HepG2 (cell line): ENCODE measurements around the gene MCF2L. TPM values are rescaled to one million over a fixed set of nuclear protein-coding genes. Genes with fewer than 3 reads are reported as not detected.

ENCODE experiments used
- ARNT2 ChIP-seq: sonication (generic); formaldehyde crosslinking; IDR thresholded peaks from 2 replicates; pipeline ENCODE4 v1.8.0; 2022; ENCODE audit warnings: mild to moderate bottlenecking, low read depth, missing genetic modification reagents, moderate library complexity
- DNMT1 ChIP-seq: sonication (generic); formaldehyde crosslinking; IDR thresholded peaks from 2 replicates; pipeline ENCODE4 v1.5.1; 2020; ENCODE audit warnings: mild to moderate bottlenecking, missing genetic modification reagents
- FOXA3 ChIP-seq: IDR thresholded peaks from 2 replicates; pipeline ENCODE4 v1.6.1; 2016; ENCODE audit warnings: missing genetic modification reagents, missing compliant biosample characterization
- GABPB1 ChIP-seq: IDR thresholded peaks from 2 replicates; pipeline ENCODE4 v1.6.1; 2016; ENCODE audit warnings: mild to moderate bottlenecking, missing genetic modification reagents, moderate library complexity, missing compliant biosample characterization
- GATAD2A ChIP-seq: IDR thresholded peaks from 2 replicates; pipeline ENCODE4 v1.6.1; 2016
- RBFOX2 ChIP-seq: fragments of 200-400 bp; formaldehyde crosslinking; IDR thresholded peaks from 2 replicates; pipeline ENCODE4 v1.6.1; 2017; ENCODE audit warnings: low read depth, mild to moderate bottlenecking, low read length
- RXRA ChIP-seq: sonication (generic); formaldehyde crosslinking; IDR thresholded peaks from 2 replicates; pipeline ENCODE4 v1.5.1; 2020; ENCODE audit warnings: missing genetic modification reagents
- RXRB ChIP-seq: IDR thresholded peaks from 2 replicates; pipeline ENCODE4 v1.6.1; 2016; ENCODE audit warnings: borderline replicate concordance, missing genetic modification reagents, missing compliant biosample characterization
- SOX6 ChIP-seq, 2 experiments: fragments of 450-650 bp in 1 of 2; sonication (generic) in 1 of 2; formaldehyde crosslinking in 1 of 2; IDR thresholded peaks; 2 replicates each; pipeline versions ENCODE4 v1.4.0 to v1.6.1; 2017 to 2020; ENCODE audit warnings: antibody characterized with exemption in 1 of 2, mild to moderate bottlenecking in 1 of 2, missing genetic modification reagents in 1 of 2
- ZFY ChIP-seq: sonication (generic); formaldehyde crosslinking; IDR thresholded peaks from 2 replicates; pipeline ENCODE4 v1.4.0; 2020; ENCODE audit warnings: missing genetic modification reagents
- ZNF138 ChIP-seq: sonication (generic); formaldehyde crosslinking; IDR thresholded peaks from 2 replicates; pipeline ENCODE4 v1.5.0; 2020; ENCODE audit warnings: mild to moderate bottlenecking, low read depth, missing genetic modification reagents
- ZNF292 ChIP-seq: sonication (generic); formaldehyde crosslinking; IDR thresholded peaks from 2 replicates; pipeline ENCODE4 v1.8.1; 2022; ENCODE audit warnings: mild to moderate bottlenecking, low read depth, missing genetic modification reagents, borderline replicate concordance
- ZNF33B ChIP-seq: sonication (generic); formaldehyde crosslinking; IDR thresholded peaks from 2 replicates; pipeline ENCODE4 v1.5.1; 2020; ENCODE audit warnings: mild to moderate bottlenecking, missing genetic modification reagents
- polyA plus RNA-seq, 8 experiments: library from polyadenylated mRNA; depleted of rRNA in 3 of 8; stranded (reverse) in 7 of 8; unstranded in 1 of 8; fragments of >200 nt; fragmentation: Illumina TruSeq in 4 of 8; extraction: Trizol in 4 of 8; gene quantifications; 2 replicates each; pipeline versions ENCODE4 v1.2.1 to v1.2.3, GENCODE V29; 2011 to 2016; ENCODE audit warnings: low read depth in 4 of 8, missing spikeins in 1 of 8, mixed read lengths in 1 of 8; ENCODE audit not compliant: insufficient read depth in 1 of 8
- total RNA-seq, 5 experiments: library from RNA; depleted of rRNA; stranded (reverse); fragments of >200 nt; fragmentation: Illumina TruSeq; extraction: Trizol; gene quantifications; 2 replicates each; pipeline ENCODE4 v1.2.3, GENCODE V29; 2016; ENCODE audit warnings: low read depth in 1 of 5
- TF ChIP-seq, protein P1 (sequence below): sonication (generic); formaldehyde crosslinking; IDR thresholded peaks from 2 replicates; pipeline ENCODE4 v1.5.1; 2020; ENCODE audit warnings: missing genetic modification reagents, mild to moderate bottlenecking, borderline replicate concordance
- TF ChIP-seq, protein P2 (sequence below): IDR thresholded peaks from 2 replicates; pipeline ENCODE4 v1.6.1; 2018; ENCODE audit warnings: missing genetic modification reagents
- TF ChIP-seq, protein P3 (sequence below): sonication (generic); formaldehyde crosslinking; IDR thresholded peaks from 2 replicates; pipeline ENCODE4 v1.4.0; 2020; ENCODE audit warnings: missing genetic modification reagents
- TF ChIP-seq, protein P4 (sequence below): sonication (generic); formaldehyde crosslinking; IDR thresholded peaks from 2 replicates; pipeline ENCODE4 v1.8.0; 2022; ENCODE audit warnings: missing genetic modification reagents, mild to moderate bottlenecking, inconsistent platforms, borderline replicate concordance
- TF ChIP-seq, protein P5 (sequence below): sonication (generic); formaldehyde crosslinking; IDR thresholded peaks from 2 replicates; pipeline ENCODE4 v1.4.0; 2020; ENCODE audit warnings: missing genetic modification reagents

MCF2L gene
- total and polyA plus RNA-seq, 2 of the 13 experiments (the other 11 are each of a cell fraction or from before 2014, with no cell fraction given): 19.4 to 28.4 TPM

DNA sequence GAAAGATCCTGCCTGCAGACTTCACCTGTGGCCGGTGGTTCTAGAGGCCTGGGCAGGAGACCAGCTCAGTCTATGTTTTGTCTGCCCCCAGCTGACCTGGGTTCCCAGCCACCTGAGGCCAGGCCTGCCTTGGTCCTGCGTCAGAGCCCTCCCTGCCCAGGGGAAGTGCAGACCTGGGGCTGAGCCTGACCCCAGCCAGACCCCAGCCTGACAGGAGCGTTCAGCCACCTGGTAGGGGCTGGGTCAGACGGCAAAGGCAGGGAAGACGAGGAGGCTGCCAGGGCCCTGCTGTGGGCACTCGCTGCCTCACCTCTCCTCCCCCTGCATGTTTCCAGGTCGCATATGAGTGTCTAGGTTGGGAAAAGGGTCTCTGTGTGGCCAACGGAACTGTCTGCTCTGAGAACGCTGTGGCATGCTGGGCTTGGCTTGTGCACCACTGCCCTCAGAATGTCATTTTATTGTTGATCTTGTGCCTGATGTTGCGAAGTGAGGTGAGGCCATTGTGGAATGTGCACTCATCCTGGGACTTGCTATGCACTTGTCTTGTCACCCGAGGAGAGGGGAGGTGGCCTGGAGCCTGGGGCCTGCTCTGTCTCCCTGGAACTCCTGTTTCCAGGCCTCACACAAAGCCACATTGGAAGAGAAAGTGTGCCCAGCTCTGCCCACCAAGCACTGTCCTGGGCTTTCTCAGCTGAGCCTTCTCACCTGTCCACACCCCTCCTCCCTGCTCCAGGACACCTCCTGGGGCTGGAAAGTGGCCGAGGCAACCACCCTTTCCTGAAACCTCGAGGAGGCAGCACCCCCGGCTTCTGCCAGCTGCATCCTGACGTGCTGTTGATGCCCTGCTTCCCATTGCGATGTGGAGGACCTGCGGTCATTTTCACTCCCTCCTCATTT lies 15.2 kb upstream of the MCF2L start (continued):
- TF ChIP-seq ZNF33B: 0 out of 2 replicates have a peak, but pooled peaks have one; percentile 37
- TF ChIP-seq RXRB: peak; percentile 13; the same call in 1 of the 2 replicates
- TF ChIP-seq GATAD2A (CRISPR knock-in tag): peak; percentile 38; the same call in 1 of the 2 replicates
- TF ChIP-seq, protein P1, sequence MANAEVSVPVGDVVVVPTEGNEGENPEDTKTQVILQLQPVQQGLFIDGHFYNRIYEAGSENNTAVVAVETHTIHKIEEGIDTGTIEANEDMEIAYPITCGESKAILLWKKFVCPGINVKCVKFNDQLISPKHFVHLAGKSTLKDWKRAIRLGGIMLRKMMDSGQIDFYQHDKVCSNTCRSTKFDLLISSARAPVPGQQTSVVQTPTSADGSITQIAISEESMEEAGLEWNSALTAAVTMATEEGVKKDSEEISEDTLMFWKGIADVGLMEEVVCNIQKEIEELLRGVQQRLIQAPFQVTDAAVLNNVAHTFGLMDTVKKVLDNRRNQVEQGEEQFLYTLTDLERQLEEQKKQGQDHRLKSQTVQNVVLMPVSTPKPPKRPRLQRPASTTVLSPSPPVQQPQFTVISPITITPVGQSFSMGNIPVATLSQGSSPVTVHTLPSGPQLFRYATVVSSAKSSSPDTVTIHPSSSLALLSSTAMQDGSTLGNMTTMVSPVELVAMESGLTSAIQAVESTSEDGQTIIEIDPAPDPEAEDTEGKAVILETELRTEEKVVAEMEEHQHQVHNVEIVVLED (CRISPR knock-in tag): peak; percentile 36; the same call in 1 of the 2 replicates
- no peak for TF ChIP-seq ZNF138
- peak; percentile 22; the same call in 1 of the 2 replicates for TF ChIP-seq RXRA (CRISPR knock-in tag)
- TF ChIP-seq, protein P2, sequence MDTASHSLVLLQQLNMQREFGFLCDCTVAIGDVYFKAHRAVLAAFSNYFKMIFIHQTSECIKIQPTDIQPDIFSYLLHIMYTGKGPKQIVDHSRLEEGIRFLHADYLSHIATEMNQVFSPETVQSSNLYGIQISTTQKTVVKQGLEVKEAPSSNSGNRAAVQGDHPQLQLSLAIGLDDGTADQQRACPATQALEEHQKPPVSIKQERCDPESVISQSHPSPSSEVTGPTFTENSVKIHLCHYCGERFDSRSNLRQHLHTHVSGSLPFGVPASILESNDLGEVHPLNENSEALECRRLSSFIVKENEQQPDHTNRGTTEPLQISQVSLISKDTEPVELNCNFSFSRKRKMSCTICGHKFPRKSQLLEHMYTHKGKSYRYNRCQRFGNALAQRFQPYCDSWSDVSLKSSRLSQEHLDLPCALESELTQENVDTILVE: 0 out of 2 replicates have a peak, but pooled peaks have one; percentile 27
- 0 out of 2 replicates have a peak, but pooled peaks have one; percentile 16 for TF ChIP-seq RBFOX2
- peak; percentile 28; the same call in 1 of the 2 replicates for TF ChIP-seq ZFY (CRISPR knock-in tag)
- TF ChIP-seq, protein P3, sequence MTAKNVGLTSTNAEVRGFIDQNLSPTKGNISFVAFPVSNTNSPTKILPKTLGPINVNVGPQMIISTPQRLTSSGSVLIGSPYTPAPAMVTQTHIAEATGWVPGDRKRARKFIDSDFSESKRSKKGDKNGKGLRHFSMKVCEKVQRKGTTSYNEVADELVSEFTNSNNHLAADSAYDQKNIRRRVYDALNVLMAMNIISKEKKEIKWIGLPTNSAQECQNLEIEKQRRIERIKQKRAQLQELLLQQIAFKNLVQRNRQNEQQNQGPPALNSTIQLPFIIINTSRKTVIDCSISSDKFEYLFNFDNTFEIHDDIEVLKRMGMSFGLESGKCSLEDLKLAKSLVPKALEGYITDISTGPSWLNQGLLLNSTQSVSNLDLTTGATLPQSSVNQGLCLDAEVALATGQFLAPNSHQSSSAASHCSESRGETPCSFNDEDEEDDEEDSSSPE (CRISPR knock-in tag): no peak
- 0 out of 2 replicates have a peak, but pooled peaks have one; percentile 54 for TF ChIP-seq ARNT2 (CRISPR knock-in tag)
- TF ChIP-seq, protein P4, sequence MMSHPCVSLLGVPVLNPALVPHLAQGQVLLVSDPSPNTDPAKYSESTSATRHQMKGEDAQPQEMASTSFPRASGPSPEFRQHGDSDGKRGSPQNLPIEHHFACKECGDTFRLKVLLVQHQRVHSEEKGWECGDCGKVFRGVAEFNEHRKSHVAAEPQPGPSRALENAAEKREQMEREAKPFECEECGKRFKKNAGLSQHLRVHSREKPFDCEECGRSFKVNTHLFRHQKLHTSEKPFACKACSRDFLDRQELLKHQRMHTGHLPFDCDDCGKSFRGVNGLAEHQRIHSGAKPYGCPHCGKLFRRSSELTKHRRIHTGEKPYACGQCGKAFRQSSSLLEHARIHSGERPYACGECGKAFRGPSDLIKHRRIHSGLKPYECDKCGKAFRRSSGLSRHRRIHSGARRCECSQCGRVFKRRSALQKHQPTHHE: no peak
- TF ChIP-seq DNMT1 (CRISPR knock-in tag): no peak
- peak; percentile 67 for TF ChIP-seq ZNF292 (CRISPR knock-in tag)
- TF ChIP-seq, protein P5, sequence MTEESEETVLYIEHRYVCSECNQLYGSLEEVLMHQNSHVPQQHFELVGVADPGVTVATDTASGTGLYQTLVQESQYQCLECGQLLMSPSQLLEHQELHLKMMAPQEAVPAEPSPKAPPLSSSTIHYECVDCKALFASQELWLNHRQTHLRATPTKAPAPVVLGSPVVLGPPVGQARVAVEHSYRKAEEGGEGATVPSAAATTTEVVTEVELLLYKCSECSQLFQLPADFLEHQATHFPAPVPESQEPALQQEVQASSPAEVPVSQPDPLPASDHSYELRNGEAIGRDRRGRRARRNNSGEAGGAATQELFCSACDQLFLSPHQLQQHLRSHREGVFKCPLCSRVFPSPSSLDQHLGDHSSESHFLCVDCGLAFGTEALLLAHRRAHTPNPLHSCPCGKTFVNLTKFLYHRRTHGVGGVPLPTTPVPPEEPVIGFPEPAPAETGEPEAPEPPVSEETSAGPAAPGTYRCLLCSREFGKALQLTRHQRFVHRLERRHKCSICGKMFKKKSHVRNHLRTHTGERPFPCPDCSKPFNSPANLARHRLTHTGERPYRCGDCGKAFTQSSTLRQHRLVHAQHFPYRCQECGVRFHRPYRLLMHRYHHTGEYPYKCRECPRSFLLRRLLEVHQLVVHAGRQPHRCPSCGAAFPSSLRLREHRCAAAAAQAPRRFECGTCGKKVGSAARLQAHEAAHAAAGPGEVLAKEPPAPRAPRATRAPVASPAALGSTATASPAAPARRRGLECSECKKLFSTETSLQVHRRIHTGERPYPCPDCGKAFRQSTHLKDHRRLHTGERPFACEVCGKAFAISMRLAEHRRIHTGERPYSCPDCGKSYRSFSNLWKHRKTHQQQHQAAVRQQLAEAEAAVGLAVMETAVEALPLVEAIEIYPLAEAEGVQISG: 0 out of 2 replicates have a peak, but pooled peaks have one; percentile 20
- 0 out of 2 replicates have a peak, but pooled peaks have one; percentile 12 for TF ChIP-seq FOXA3 (CRISPR knock-in tag)
- TF ChIP-seq GABPB1: peak; percentile 17; the same call in 1 of the 2 replicates
- no peak for TF ChIP-seq SOX6 (IDR thresholded peaks at IDR 0.05)
- peak; percentile 46; the same call in 1 of the 2 replicates for TF ChIP-seq SOX6 (CRISPR knock-in tag; IDR thresholded peaks at IDR 0.05)
